ENCODE data around the gene NELFB. TPM values are rescaled to one million over a fixed set of nuclear protein-coding genes. Genes with fewer than 3 reads are reported as not detected.

Gene NELFB
- polyA plus RNA-seq, 3 donors: 17.3 to 44.2 (median 18.8) TPM

- Histone ChIP-seq H3K27me3 (ENCODE audit: control insufficient read depth in 2 of 2, insufficient read depth in 2 of 2, low read length in 2 of 2) (peaks cover 14 to 48% of the 10 kb centered on the region in 2 donors), H3K4me1 (ENCODE audit: control insufficient read depth in 1 of 2, insufficient read depth in 2 of 2, low read length in 2 of 2) (peaks cover 24 to 27% of the 10 kb centered on the region in 2 donors), H3K79me2 (ENCODE audit: insufficient read depth, low read length) (no peaks in the 10 kb centered on the region), H3K4me3 (replicated peaks in 1 of 3; ENCODE audit: low read depth in 2 of 3, low read length in 3 of 3) (no peak overlapping the region), H3K4me2 (replicated peaks; ENCODE audit: extremely low read depth, low read length, poor library complexity, severe bottlenecking) (no peak overlapping the region), H4K20me1 (ENCODE audit: insufficient read depth, low read length) (no peaks in the 10 kb centered on the region), H3K9me3 (replicated peaks in 1 of 2; ENCODE audit: control insufficient read depth in 1 of 2, insufficient read depth in 1 of 2, low read length in 2 of 2) (peaks cover 0 to 3% of the 10 kb centered on the region in 2 donors), H3K27ac (ENCODE audit: low read depth in 1 of 2, low read length in 2 of 2) (no peak overlapping the region), H3K9ac (ENCODE audit: insufficient read depth, low read length, poor library complexity, severe bottlenecking) (no peak overlapping the region), H3K36me3 (replicated peaks in 1 of 2; ENCODE audit: control insufficient read depth in 1 of 2, insufficient read depth in 2 of 2, low read length in 2 of 2) (no peaks in the 10 kb centered on the region), H2AFZ (ENCODE audit: insufficient read depth, low read depth, low read length, poor library complexity, severe bottlenecking) (no peak overlapping the region)
- intact Hi-C loops (cut with micrococcal nuclease): loop anchor here in 1 of 2 donors (5.0 kb wide), 1 partner anchor 99 kb away; no protein-coding TSS in a partner anchor
- WGBS (ENCODE audit: insufficient coverage): 76% methylated on average over 17 of the region's 20 CpGs
- Mint-ChIP-seq H3K4me1 (peaks cover 13% of the 10 kb centered on the region), H3K36me3 (no peaks in the 10 kb centered on the region), H3K27ac (no peak overlapping the region), H3K9me3 (peaks cover 0 to 5% (median 2%) of the 10 kb centered on the region in 7 donors), H3K27me3 (ENCODE audit: low read depth in 3 of 3) (peaks cover 42 to 60% (median 48%) of the 10 kb centered on the region in 3 donors), H3K4me3 (peak overlapping the region in 1 of 2 donors; percentile 57)
- no peak for DNase-seq
- TF ChIP-seq CTCF (IDR thresholded peaks at IDR 0.05): no peak
Measured at GRCh38 chr9:137308057-137308619, 53.0 kb downstream of the NELFB start.

DNA sequence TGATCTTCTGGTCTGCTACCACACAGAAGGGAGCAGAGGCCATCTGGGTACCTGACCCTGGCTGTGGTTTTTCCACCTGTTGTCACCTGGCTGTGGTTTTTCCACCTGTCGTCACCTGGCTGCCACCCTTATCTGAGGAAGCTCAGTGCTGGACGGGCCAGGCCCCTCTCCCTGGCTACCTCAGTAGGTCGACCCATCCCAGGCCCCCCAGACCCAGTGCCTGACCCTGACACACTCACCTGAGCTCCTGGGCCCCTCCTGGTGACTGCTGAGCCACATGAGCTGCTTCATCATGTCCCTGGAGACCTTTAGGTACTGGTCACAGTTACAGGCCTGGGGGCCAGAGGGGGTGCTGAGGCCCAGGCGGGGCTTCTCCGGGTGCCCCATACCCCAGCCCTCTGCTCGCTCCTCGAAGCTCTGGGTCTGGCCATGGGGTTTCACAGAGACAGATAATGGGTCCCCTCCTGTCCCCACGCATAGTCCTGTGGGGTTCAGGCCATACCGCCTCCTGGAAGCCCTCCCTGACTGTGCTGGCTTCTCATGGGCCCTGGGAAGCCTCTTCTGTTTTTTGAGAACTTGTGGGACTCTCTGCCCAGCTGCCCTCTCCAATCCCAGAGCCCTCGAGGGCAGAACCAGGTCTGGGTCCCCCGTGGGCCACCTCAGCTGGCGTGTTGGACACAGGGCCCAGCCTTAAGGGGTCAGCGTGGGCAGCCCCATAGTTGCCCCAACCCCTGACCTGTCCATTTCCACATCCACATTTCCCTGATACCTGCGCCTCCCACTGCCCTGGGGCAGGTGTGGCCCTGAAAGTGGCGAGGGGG lies 54.5 kb downstream of the NELFB start:
- Histone ChIP-seq H3K36me3 (replicated peaks in 1 of 2; ENCODE audit: control insufficient read depth in 1 of 2, insufficient read depth in 2 of 2, low read length in 2 of 2) (no peaks in the 10 kb centered on the region), H3K79me2 (ENCODE audit: insufficient read depth, low read length) (no peaks in the 10 kb centered on the region), H3K27ac (ENCODE audit: low read depth in 1 of 2, low read length in 2 of 2) (no peak overlapping the region), H3K27me3 (ENCODE audit: control insufficient read depth in 2 of 2, insufficient read depth in 2 of 2, low read length in 2 of 2) (peaks cover 10 to 36% of the 10 kb centered on the region in 2 donors), H3K4me1 (ENCODE audit: control insufficient read depth in 1 of 2, insufficient read depth in 2 of 2, low read length in 2 of 2) (peaks cover 24 to 26% of the 10 kb centered on the region in 2 donors), H3K9me3 (replicated peaks in 1 of 2; ENCODE audit: control insufficient read depth in 1 of 2, insufficient read depth in 1 of 2, low read length in 2 of 2) (peaks cover 0 to 3% of the 10 kb centered on the region in 2 donors), H3K4me3 (replicated peaks in 1 of 3; ENCODE audit: low read depth in 2 of 3, low read length in 3 of 3) (no peak overlapping the region), H4K20me1 (ENCODE audit: insufficient read depth, low read length) (no peaks in the 10 kb centered on the region), H3K9ac (ENCODE audit: insufficient read depth, low read length, poor library complexity, severe bottlenecking) (no peak overlapping the region), H3K4me2 (replicated peaks; ENCODE audit: extremely low read depth, low read length, poor library complexity, severe bottlenecking) (no peak overlapping the region), H2AFZ (ENCODE audit: insufficient read depth, low read depth, low read length, poor library complexity, severe bottlenecking) (no peak overlapping the region)
- Mint-ChIP-seq H3K36me3 (no peaks in the 10 kb centered on the region), H3K4me1 (peaks cover 13% of the 10 kb centered on the region), H3K27ac (peak overlapping the region in 1 of 7 donors; percentile 11), H3K4me3 (no peak overlapping the region), H3K9me3 (peaks cover 0 to 5% (median 1%) of the 10 kb centered on the region in 7 donors), H3K27me3 (ENCODE audit: low read depth in 3 of 3) (peaks cover 33 to 45% (median 39%) of the 10 kb centered on the region in 3 donors)
- DNase-seq: no peak
- WGBS (ENCODE audit: insufficient coverage): 90% methylated on average over 14 of the region's 15 CpGs
- intact Hi-C loops (cut with micrococcal nuclease): loop anchor here in 1 of 2 donors (5.0 kb wide), 1 partner anchor 98 kb away; no protein-coding TSS in a partner anchor
- no peak for TF ChIP-seq CTCF (IDR thresholded peaks at IDR 0.05)
